AG08396 (cell line): ENCODE results near the gene LGALS8.

Source experiments
- DNase-seq: peaks from one replicate; pipeline ENCODE4 v3.0.0; 2012; ENCODE audit warnings: low spot score, mixed read lengths

The LGALS8 gene

GRCh38 chr1:236509203-236509602 is 14.6 kb upstream of the LGALS8 start:
- DNase-seq = no peak

- no peak for DNase-seq
These were observed 14.0 kb upstream of the LGALS8 start for GRCh38 chr1:236509647-236510401.

DNA sequence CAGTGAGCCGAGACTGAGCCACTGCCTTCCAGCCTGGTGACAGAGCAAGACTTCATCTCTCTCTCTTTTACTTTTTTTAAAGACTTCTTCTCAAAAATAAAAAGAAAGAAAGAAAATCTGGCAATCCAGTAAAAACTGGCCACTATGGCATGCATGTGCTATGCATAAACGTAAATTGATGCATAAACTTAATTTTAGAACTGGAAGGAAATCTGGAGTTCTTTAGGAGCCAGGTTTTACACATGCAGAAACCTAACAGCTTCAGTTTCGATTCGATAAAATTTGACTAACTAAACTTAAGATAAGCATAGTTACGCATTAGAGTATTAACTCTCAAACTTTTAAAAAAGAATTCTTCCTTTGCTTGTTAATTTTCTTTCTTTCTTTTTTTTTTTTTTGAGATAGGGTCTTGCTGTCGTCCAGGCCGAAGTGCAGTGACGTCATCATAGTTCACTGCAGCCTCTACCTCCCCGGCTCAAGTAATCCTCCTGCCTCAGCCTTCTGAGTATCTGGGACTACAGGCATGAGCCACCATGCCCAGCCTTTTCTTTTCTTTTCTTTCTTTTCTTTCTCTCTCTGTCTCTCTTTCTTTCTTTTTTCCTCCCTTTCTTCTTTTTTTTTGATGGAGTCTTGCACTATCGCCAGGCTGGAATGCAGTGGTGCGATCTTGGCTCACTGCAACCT is 11.9 kb upstream of the LGALS8 start:
- DNase-seq = no peak

DNA sequence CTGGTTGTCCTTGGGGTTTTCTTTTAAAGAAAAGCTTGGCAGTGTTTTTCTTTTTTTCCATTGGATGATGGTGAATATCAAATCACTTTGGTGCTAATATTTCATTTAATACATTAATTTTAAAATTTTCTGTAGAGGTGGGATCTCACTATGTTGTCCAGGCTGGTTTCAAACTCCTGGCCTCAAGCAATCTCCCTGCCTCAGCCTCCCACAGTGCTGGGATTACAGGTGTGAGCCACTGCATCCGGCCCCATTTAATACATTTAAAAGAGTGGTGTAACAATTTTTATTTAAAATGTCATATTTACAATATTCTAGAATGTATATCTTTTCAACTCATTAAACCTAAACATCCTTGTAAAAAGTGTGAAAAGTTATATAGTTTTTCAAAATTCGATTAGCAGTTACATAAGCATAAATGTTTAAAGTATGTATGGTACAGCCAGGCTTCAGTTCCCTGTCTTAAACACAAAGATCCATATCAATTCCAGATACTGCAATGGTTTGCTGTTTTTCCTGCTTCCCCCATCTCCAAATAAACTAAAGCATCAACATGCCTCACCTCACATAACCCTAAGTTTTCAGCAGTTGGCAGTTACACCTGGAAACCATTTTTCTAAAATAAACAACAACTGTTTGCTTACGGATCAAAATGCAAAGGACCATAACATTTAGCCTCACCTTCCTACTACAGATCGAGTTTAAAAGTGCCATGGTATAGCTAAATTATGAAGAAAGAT is 8.9 kb upstream of the LGALS8 start:
- no peak for DNase-seq

- no peak for DNase-seq
These were observed 8.3 kb upstream of the LGALS8 start for GRCh38 chr1:236515443-236515958.

DNA sequence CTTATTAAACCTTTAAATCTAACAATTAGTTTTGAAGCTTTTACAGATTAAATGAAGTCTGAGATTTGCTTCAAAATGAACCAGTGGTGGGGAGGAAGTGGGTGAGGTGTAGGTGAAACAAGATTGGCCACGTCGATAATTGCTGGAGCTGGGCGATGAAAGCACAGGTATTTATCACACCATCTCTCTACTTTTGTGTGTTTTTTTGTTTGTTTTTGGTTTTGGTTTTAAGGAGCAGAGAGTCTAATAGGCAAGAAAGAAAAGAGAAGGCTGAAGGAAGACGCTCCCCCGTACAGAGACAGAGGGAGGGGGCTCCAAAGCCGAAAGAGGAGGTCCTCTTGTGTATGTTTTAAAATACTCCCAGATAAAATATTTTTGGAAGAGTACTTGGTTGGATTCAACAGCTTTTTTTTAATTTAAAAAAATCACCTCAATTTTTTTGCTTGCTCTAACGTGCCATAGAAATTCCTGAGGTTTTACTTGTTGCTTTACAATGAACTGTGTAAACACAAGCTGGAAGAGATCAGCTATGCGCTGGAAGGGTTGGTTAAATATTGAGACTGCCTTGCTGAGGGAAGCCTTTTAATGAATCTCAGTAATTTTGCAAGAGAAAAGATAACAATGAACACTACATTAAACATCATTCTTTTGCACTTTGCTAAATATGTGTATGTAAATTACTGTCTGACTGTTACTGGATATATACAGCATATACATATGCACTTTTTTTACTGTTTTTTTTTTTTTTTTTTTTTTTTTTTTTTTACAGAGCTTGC is 6.7 kb upstream of the LGALS8 start:
- peak; percentile 64 for DNase-seq

GRCh38 chr1:236518322-236518721 is 5.5 kb upstream of the LGALS8 start:
- DNase-seq = no peak

DNA sequence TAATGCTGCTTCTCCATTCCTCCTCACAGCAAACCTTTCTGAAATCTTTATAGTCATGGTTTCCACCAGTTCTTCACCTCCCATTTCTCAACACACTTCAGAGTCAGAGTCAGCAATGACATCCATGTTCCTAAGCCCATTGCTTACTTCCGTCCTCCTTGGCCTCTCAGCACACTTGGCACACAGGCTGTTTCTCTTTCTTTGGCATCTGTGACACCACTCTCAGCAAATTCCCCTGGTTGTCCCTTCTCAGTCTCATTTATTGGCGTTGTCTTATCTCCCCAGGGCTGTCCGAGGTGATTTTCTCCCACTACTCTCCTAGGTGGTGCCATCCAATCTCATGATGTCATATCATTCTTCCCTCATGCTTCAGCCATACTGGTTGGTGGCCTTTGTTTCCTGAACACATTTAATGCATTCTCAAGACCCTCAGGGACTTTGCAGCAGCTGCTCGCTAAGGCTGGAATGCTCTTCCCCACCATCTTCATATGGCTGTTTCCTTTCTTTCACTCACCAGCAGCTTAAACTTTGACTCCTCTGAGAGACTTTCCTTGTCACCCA is 3.3 kb upstream of the LGALS8 start:
- DNase-seq = no peak

- DNase-seq = peak; percentile 13
These were observed 662 bp upstream of the LGALS8 start for GRCh38 chr1:236522937-236523703.

GRCh38 chr1:236524142-236524894 is 536 bp downstream of the LGALS8 start:
- DNase-seq = peak; percentile 78

DNA sequence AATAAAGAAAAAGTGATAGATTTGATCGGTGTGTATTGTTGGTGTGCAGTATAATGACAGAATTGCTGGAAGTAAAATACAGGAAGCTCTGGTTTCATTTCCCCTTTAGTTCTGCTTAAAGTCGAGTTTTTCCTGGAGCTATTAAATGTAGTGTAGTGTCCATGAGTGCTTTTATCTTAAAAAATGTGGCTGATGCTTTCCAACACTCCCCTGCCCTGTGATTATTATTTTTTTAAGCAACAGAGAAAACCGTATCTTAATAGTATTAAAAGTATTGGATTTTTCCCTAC is 1.1 kb downstream of the LGALS8 start:
- no peak for DNase-seq

DNA sequence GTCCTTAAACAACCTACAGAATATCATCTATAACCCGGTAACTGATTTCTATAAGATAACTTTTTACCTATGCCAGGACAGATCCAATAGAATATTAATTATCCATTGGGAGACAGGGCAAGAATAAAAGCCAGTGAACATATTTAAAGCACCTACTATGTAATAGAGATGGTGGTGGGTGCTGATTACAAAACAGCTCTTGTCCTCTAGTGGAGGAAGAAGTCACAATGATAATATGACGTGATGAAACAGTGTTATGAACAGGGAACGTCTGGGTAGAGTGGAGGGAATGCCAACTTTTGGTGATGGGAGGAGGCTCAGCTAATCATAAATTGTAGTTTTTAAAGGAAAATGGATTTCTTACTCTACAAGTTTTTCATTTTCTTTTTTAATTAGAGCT is 2.3 kb downstream of the LGALS8 start:
- no peak for DNase-seq

GRCh38 chr1:236530286-236530685 is 6.5 kb downstream of the LGALS8 start:
- DNase-seq = no peak

DNA sequence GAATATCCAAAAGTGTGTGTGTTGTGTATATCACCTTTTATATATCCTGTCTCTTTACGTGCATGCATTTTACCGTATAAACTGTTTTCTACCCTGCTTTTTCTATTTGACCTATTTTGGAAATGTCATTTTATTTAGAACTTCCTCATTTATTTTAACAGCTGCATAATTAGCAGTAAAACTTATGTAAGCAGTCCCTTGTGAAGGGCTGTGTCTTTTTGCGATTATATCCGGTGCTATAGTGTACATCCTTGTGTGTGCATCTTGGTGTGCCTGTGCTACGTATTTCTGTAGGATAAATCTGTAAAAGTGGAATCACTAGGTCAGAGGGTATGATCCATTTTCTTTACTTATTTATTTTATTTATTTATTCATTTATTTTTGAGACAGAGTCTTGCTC is 7.2 kb downstream of the LGALS8 start:
- DNase-seq = no peak

DNA sequence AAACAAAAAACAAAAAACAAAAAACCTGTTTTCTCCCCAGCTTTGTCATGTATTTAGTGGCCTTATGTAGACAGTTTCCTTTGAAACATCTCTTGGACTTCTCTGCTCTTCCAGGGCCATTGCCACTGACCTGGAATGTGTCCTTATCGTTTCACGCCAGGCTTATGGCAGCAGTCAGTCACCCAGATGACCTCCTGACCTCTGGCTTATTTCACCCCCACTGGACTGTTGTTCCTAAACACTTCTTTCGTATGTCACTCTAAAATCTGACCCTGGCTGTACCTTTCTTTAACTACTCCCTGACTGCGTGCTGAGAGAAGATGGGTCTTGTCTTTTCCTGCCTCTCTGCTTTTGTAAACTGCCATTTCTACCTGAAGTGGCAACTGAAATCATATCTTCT is 9.1 kb downstream of the LGALS8 start:
- DNase-seq = no peak

DNA sequence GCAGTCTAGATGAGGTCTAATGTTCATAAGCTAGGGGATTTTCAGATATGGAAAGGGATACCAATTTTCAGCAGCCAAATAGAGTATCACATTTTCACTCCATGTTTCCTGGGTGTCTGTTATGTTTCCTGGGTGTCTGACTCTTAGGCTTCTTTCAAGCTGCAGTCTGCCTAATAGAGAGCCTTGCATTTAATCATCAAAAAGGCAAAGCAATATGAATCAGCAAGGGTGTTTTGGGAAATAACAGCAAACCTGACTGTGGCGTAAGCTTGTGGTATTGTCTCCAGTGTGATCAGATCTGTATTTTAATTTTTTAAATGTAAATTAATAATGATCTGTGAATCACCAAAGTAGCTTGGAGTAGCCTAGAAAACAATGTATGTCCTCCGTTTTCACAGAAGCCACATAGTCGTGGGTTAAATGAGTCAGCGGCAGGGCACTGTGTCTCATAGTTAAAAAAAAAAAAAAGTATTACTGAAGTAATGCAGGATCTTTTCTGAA is 10.4 kb downstream of the LGALS8 start:
- peak; percentile 44 for DNase-seq

DNA sequence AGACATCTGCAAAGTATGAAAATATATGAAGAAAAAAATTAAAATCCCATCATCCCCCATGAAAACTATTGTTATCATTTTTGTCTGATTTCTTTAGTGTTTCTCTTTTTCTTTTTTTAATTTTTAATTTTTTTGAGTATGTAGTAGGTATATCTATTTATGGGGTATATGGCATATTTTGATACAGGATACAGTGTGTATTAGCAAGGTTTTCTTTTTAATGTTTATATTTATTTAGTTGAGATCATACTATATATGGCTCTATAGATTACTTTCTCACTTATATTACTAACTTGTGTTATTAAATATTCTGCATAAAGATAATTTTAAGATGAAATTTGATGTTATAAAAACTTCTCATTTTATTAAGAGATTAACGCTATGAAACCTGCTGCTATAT is 11.4 kb downstream of the LGALS8 start:
- no peak for DNase-seq

DNA sequence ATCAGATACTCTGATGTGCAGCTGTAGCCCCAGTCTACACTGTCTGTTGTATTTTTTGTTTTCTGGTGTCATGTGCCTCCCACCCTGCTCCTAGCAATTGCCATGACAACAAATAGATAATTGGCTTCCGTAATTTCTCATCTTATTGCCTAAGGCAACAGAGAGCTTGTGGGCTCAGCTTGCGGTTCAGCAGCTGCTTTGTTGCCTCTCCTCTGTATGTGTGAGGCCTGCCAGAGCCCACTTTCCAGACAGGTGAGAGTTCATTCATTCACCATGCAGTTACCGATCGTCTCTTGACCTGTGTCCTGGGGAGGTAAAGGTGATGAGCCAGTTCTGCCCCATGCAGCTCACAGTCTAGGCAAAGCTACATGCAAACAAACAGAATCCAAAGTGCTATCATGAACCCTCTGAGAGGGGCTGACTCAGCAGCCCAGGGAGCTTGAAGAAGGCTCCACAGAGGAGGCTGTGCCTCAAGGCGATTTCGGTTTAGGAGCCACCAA is 11.9 kb downstream of the LGALS8 start:
- DNase-seq = no peak

DNA sequence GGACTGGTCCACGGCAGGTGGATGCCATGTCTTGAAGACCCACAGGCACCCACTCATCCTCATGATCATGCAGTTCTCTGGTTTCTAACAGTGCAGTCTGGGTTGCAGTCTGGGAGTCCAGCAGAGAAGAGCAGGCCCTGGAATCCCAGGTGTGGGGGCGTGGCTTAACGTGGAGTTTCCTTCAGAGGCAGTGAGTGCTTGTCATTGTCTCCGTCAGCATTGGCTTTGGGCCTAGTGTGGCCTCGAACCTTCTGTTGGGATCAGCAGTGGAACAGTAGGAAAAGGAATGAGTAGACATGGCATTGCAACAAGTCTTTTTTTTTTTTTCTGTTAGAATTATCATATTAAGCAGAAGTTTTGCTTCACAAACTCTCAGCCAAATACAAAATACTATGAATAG is 12.8 kb downstream of the LGALS8 start:
- no peak for DNase-seq
